ENCODE data around the gene TNFSF11.

Gene TNFSF11

DNA sequence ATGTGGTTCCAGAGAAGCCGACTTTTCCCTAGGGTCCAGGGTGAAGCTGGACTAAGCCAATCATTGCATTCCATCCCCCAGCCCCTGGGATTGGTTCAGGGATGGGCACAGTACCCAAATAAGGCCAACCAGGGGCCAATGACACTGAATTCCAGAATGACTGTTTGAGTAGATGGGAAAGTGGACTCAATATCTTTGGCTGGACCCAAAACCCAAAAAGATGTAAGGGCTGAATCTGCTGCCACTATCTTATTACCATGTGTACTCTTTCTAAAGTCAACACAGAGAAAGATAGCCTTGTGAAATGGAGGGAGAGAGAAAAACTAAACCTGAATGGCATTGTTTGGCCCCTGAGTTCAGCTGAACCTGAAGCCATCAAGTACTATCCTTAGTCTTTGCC is 39.2 kb upstream of the TNFSF11 start:
- TF ChIP-seq, protein P1, sequence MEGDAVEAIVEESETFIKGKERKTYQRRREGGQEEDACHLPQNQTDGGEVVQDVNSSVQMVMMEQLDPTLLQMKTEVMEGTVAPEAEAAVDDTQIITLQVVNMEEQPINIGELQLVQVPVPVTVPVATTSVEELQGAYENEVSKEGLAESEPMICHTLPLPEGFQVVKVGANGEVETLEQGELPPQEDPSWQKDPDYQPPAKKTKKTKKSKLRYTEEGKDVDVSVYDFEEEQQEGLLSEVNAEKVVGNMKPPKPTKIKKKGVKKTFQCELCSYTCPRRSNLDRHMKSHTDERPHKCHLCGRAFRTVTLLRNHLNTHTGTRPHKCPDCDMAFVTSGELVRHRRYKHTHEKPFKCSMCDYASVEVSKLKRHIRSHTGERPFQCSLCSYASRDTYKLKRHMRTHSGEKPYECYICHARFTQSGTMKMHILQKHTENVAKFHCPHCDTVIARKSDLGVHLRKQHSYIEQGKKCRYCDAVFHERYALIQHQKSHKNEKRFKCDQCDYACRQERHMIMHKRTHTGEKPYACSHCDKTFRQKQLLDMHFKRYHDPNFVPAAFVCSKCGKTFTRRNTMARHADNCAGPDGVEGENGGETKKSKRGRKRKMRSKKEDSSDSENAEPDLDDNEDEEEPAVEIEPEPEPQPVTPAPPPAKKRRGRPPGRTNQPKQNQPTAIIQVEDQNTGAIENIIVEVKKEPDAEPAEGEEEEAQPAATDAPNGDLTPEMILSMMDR (IDR thresholded peaks at IDR 0.05), result no peak

DNA sequence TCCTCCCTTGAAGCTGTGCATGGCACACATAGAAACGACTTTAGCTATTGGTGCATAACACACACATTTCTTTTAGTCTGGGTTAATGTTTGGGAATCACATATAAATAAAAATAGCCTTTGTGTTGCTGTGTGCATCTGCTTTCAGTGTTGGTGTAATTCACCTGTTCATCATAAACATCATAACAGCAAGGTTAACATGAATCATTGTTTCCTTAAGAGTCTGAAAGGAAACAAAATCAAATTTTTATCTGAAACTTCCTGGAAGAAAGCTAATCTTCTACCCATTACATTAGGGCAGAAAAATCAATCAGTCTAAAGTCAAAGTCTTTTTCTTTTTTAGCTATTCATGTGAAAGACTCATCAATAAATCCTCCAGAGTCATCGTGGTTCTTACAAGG is 35.0 kb upstream of the TNFSF11 start:
- TF ChIP-seq, protein P1 (IDR thresholded peaks at IDR 0.05), result no peak

DNA sequence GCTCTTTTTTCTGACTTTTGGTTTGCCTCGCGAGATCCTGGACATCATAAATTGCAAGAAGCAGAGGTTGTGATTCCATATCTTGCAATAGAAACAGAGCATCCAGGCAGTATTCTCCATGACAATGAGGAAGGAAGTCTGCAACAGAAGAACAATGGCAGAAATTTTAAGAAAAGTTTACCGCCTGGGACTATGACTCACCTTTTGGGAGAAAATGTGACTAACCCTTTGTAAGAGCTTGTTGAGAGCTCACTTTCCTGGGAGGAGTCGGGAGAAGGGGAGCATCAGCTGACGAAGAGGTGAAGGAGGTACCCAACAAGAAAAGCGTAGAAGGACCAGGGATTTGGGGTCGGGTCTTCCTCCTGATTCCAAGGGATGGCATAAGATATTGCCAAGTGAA is 34.3 kb upstream of the TNFSF11 start:
- TF ChIP-seq, protein P1 (IDR thresholded peaks at IDR 0.05), result no peak

DNA sequence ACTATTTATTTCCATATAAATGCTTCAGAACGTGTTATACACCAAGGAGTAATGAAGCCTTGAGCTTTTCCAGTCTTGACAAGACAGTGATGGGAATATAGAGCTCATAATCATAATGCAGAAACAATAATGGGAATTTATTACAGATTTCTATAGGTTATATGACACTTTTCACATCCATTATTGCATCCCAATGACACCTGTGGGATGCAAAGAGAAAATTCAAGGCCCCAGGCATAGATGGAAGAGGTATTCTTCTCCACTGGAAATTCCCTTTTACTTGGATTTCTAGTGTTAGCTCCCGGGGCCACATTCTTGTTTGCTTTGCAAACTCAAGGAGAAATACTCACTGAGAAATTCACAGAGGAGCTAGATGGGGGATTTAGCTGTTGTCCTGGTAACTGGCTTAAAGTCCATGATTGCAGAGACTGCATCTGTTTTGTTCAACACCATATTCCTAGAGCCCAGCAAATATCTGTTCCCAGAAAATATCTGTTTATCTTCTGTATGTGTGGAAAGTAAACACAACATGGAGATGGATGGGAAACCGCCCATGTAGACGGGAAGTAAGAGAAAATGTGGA is 30.6 kb upstream of the TNFSF11 start:
- TF ChIP-seq, protein P1 (IDR thresholded peaks at IDR 0.05), result no peak

DNA sequence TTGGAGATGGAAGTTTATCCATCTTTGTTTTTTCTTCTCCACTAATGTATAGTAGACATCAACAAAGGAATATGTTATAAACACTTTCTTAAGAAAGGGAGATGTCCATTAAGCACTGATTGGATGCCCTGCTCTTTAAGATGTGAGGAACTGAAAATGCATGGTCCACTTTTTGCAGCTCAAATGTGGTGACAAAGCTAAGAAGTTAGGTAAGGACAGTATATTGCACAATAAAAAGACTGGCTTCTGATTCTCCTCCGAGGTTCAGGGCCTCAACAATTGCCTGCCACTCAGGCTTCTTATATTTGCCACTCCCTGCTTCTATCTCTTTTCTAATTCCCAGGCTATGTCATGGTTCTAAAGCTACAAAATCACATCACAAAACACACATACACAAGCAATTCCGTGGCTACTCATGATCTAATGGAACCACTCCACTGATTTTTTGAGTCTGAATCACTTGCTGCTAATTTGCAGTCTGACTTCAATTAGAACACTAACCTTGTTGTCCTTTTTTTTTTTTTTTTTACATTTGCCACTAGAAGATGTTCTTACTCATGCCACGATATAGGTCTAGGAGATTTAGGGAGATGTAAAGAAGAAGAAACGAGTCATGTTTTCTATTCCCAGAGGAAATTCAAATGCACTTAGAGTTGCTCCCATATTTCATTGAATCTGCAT is 29.6 kb upstream of the TNFSF11 start:
- TF ChIP-seq, protein P1 (IDR thresholded peaks at IDR 0.05), result no peak

DNA sequence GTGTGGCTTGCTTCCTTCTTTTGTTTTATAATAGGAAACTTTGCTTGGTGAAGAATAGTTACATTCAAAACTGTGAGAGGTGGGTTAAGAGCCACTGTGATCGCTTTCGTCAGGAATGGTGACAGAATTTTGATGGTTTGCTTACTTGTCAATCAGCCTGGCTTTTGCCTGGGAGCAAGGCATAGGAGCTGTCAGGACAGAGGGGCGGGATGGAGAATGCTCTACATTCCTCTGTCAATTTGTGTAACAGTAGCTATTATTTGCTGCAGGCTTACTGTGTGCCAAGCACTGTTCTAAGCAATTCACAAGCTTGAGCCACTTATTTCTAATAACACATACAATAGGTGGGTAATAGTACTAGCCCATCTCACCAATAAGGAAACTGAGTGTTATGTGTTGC is 28.1 kb upstream of the TNFSF11 start:
- TF ChIP-seq, protein P1 (IDR thresholded peaks at IDR 0.05), result no peak

DNA sequence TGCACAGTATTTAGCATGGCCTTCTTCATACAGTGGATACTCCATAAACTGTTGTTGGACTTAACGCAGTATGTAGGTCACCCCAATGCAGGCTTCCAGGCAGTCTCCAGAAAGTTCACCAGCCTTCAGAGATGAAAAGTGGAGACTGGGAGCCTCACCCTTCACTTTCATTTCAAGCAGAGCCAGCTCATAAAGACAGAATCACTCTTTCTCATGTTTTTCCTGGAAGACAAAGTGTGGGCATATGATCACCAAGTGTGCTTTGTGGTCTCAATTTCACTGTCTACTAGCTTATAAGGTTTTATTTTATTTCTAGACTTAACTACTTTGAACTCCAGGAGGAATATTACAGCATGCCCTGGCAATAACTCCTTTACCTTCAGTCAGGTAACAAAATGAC is 26.3 kb upstream of the TNFSF11 start:
- TF ChIP-seq, protein P1 (IDR thresholded peaks at IDR 0.05), result no peak
